ENCODE measurements around the gene VSTM1. TPM values are rescaled to one million over a fixed set of nuclear protein-coding genes. Genes with fewer than 3 reads are reported as not detected.

The VSTM1 gene
- total RNA-seq, 6 donors from 2014 or later, result 1.2 to 3.0 (median 1.7) TPM; not detected in 3

GRCh38 chr19:54017261-54017660 lies 46.4 kb downstream of the VSTM1 start:
- TF ChIP-seq CTCF (IDR thresholded peaks at IDR 0.05) (no peak), POLR2AphosphoS5 (IDR thresholded peaks at IDR 0.05) (no peak), EP300 (IDR thresholded peaks at IDR 0.05) (no peak), POLR2A (IDR thresholded peaks at IDR 0.05) (no peak)
- H3K27me3 ChIP-seq, result no peaks in the 10 kb centered on the region
- no peak overlapping the region for H3K4me3 ChIP-seq
- ATAC-seq (ENCODE audit: low FRiP score in 2 of 2), result no peak
- 83 to 84% methylated on average over 4 of the region's 4 CpGs for WGBS, 2 donors
- H3K27ac ChIP-seq, result no peak overlapping the region
- peaks cover 0 to 16% (median 5%) of the 10 kb centered on the region in 4 donors for H3K4me1 ChIP-seq
- DNase-seq, result no peak
- H3K9me3 ChIP-seq, result no peaks in the 10 kb centered on the region
- no peaks in the 10 kb centered on the region for H3K36me3 ChIP-seq

GRCh38 chr19:54014920-54015560 lies 48.7 kb downstream of the VSTM1 start:
- no peaks in the 10 kb centered on the region for H3K27me3 ChIP-seq
- H3K4me1 ChIP-seq, result peaks cover 0 to 9% (median 2%) of the 10 kb centered on the region in 4 donors
- 28 to 58% methylated on average over 15 to 19 of the region's 19 CpGs for WGBS, 2 donors
- H3K4me3 ChIP-seq, result no peak overlapping the region
- ATAC-seq (ENCODE audit: low FRiP score in 2 of 2) (no peak), DNase-seq (no peak)
- no peaks in the 10 kb centered on the region for H3K36me3 ChIP-seq
- H3K27ac ChIP-seq, result no peak overlapping the region
- no peak for TF ChIP-seq POLR2AphosphoS5 (IDR thresholded peaks at IDR 0.05)
- no peak for TF ChIP-seq EP300 (IDR thresholded peaks at IDR 0.05)
- TF ChIP-seq POLR2A (IDR thresholded peaks at IDR 0.05), result no peak
- TF ChIP-seq CTCF (IDR thresholded peaks at IDR 0.05), result no peak
- no peaks in the 10 kb centered on the region for H3K9me3 ChIP-seq

GRCh38 chr19:54013866-54014265 lies 49.8 kb downstream of the VSTM1 start:
- Histone ChIP-seq H3K36me3 (no peaks in the 10 kb centered on the region), H3K4me3 (no peak overlapping the region), H3K27ac (no peak overlapping the region), H3K9me3 (no peaks in the 10 kb centered on the region), H3K4me1 (no peaks in the 10 kb centered on the region), H3K27me3 (no peaks in the 10 kb centered on the region)
- 77 to 83% methylated on average over 8 of the region's 8 CpGs for WGBS, 2 donors
- no peak for ATAC-seq (ENCODE audit: low FRiP score in 2 of 2)
- DNase-seq, result no peak
- TF ChIP-seq POLR2A (IDR thresholded peaks at IDR 0.05), result no peak
- no peak for TF ChIP-seq POLR2AphosphoS5 (IDR thresholded peaks at IDR 0.05)
- no peak for TF ChIP-seq CTCF (IDR thresholded peaks at IDR 0.05)
- no peak for TF ChIP-seq EP300 (IDR thresholded peaks at IDR 0.05)

GRCh38 chr19:54011507-54012211 lies 52.0 kb downstream of the VSTM1 start:
- Histone ChIP-seq H3K27ac (no peak overlapping the region), H3K4me1 (no peaks in the 10 kb centered on the region), H3K36me3 (no peaks in the 10 kb centered on the region), H3K4me3 (no peak overlapping the region), H3K27me3 (no peaks in the 10 kb centered on the region), H3K9me3 (no peaks in the 10 kb centered on the region)
- DNase-seq (peak in 1 of 2 donors; percentile 72), ATAC-seq (ENCODE audit: low FRiP score in 2 of 2) (peak in 1 of 2 donors; percentile 19)
- 34 to 35% methylated on average over 27 of the region's 36 CpGs for WGBS, 2 donors
- no peak for TF ChIP-seq EP300 (IDR thresholded peaks at IDR 0.05)

GRCh38 chr19:54010474-54010873 lies 53.2 kb downstream of the VSTM1 start:
- Histone ChIP-seq H3K36me3 (no peaks in the 10 kb centered on the region), H3K4me1 (no peaks in the 10 kb centered on the region), H3K9me3 (no peaks in the 10 kb centered on the region), H3K27ac (no peak overlapping the region), H3K4me3 (no peak overlapping the region), H3K27me3 (no peaks in the 10 kb centered on the region)
- 90 to 96% methylated on average over 6 of the region's 6 CpGs for whole genome bisulfite sequencing, 2 donors
- ATAC-seq (ENCODE audit: low FRiP score in 2 of 2), result no peak
- no peak for TF ChIP-seq EP300 (IDR thresholded peaks at IDR 0.05)
- no peak for TF ChIP-seq POLR2A (IDR thresholded peaks at IDR 0.05)
- TF ChIP-seq CTCF (IDR thresholded peaks at IDR 0.05), result no peak
- no peak for TF ChIP-seq POLR2AphosphoS5 (IDR thresholded peaks at IDR 0.05)
- DNase-seq, result no peak

Data from upper lobe of left lung (tissue), 6 donors.